Neural progenitor cell (in vitro differentiated cells): ENCODE results near the gene CYP4X1.

Source experiments
- EZH2 ChIP-seq: fragments of 200-600 bp; sonication (generic); IDR thresholded peaks from 2 replicates; pipeline ENCODE4 v1.6.1; 2017; ENCODE audit warnings: antibody characterized with exemption, mild to moderate bottlenecking, moderate library complexity
- EZH2phosphoT487 ChIP-seq: fragments of 200-600 bp; sonication (generic); IDR thresholded peaks from 2 replicates; pipeline ENCODE4 v1.6.1; 2017; ENCODE audit warnings: antibody characterized with exemption
- TF ChIP-seq, protein P1 (sequence below): fragments of 200-600 bp; sonication (generic); IDR thresholded peaks from 2 replicates; pipeline ENCODE4 v1.5.1; 2017; ENCODE audit warnings: antibody characterized with exemption, mild to moderate bottlenecking

DNA sequence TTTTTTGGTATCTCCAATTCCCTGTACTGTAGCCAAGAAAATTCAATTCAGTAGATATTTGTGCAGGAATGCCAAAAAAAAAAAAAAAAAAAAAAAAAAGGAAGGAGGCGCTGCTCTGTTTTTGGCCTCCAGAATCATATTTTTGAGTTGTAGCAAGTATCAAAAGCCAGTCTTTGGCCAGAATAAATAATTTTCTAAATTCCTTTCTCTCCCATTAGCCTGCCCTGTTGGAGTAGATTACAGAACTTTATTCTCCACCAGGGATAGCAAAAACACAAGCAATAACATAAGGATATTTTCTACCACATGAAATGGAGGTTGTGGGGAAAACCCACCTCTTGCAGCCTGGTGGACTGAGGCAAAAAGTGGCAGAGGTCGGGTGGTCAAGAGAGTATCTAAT is 2.4 kb upstream of the CYP4X1 start:
- TF ChIP-seq, protein P1, sequence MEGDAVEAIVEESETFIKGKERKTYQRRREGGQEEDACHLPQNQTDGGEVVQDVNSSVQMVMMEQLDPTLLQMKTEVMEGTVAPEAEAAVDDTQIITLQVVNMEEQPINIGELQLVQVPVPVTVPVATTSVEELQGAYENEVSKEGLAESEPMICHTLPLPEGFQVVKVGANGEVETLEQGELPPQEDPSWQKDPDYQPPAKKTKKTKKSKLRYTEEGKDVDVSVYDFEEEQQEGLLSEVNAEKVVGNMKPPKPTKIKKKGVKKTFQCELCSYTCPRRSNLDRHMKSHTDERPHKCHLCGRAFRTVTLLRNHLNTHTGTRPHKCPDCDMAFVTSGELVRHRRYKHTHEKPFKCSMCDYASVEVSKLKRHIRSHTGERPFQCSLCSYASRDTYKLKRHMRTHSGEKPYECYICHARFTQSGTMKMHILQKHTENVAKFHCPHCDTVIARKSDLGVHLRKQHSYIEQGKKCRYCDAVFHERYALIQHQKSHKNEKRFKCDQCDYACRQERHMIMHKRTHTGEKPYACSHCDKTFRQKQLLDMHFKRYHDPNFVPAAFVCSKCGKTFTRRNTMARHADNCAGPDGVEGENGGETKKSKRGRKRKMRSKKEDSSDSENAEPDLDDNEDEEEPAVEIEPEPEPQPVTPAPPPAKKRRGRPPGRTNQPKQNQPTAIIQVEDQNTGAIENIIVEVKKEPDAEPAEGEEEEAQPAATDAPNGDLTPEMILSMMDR, result no peak
- TF ChIP-seq EZH2, result no peak
- TF ChIP-seq EZH2phosphoT487, result no peak
